Measurements from ENCODE around the gene ISM2.
"Not testable (repeated sequence)": the region's sequence is repeated elsewhere in the genome, so short reads cannot be mapped to it uniquely, and the experiment has no call there.

Gene ISM2

DNA sequence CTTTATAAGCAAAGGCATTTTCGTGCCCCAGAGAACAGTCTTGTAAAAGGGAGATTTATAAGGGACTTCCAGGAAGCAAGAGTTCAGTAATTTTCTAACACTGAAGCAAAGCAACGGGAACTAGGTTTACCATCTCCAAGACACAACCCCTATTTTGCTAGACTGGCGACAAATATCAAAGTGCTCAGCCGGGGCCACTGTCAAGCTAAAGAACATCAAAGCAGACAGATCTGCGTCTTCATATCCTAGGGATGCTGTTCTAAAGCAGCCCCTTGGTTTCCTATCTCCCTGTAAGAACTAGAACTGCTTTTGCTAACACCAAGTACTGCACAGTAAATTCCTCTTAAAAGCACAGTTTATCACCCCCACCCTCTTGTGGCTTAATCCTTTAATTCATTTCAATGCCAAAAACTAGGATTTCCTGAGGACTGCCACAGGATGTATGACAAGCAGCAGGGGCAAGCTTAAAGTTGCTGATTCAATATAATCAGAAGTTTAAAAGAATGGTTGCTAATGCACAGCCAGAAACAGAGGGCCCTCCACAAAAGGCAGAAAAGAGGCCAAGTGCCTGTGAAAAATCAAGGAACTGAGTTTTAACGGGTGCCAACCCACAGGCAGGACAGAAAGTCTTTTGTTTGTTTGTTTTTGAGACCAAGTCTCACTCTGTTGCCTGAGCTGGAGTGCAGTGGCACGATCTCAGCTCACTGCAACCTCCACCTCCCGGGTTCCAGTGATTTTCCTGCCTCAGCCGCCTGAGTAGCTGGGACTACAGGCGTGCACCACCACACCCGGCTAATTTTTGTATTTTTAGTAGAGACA, 44.0 kb upstream of the ISM2 start:
- no peak for DNase-seq (ENCODE audit: extremely low spot score)
- ChIA-PET CTCF (interaction anchor here (0.9 to 2.6 kb wide), 4 partner anchors 9 to 226 kb away, joined by 3 to 13 read pairs (median 4); no protein-coding TSS in a partner anchor), POLR2A (no interaction called here)
- TF ChIP-seq, protein P1, sequence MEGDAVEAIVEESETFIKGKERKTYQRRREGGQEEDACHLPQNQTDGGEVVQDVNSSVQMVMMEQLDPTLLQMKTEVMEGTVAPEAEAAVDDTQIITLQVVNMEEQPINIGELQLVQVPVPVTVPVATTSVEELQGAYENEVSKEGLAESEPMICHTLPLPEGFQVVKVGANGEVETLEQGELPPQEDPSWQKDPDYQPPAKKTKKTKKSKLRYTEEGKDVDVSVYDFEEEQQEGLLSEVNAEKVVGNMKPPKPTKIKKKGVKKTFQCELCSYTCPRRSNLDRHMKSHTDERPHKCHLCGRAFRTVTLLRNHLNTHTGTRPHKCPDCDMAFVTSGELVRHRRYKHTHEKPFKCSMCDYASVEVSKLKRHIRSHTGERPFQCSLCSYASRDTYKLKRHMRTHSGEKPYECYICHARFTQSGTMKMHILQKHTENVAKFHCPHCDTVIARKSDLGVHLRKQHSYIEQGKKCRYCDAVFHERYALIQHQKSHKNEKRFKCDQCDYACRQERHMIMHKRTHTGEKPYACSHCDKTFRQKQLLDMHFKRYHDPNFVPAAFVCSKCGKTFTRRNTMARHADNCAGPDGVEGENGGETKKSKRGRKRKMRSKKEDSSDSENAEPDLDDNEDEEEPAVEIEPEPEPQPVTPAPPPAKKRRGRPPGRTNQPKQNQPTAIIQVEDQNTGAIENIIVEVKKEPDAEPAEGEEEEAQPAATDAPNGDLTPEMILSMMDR (IDR thresholded peaks at IDR 0.05; ENCODE audit: control extremely low read depth, extremely low read depth, low read depth, missing control alignments) = no peak

DNA sequence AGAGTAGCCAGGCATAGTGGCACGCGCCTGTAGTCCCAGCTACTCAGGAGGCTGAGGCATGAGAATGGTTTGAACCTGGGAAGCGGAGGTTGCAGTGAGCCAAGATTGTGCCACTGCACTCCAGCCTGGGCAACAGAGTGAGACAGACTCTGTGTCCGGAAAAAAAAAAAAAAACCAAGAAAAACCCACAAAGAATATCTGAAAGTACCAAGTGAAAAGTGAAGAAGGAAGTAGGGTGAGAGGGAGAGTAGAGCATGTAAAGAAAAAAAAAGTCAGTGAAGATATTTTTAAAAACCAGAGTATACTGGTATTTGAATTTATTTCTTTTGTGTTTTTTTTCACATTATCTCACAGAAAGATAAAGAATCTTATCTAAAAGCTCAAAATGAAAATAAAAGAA, 43.3 kb upstream of the ISM2 start:
- ChIA-PET CTCF (interaction anchor here (1.1 to 2.6 kb wide), 3 partner anchors 10 to 226 kb away, joined by 3 to 13 read pairs (median 4); no protein-coding TSS in a partner anchor), POLR2A (no interaction called here)
- no peak for DNase-seq (ENCODE audit: extremely low spot score)
- TF ChIP-seq, protein P1 (IDR thresholded peaks at IDR 0.05; ENCODE audit: control extremely low read depth, extremely low read depth, low read depth, missing control alignments) = no peak

DNA sequence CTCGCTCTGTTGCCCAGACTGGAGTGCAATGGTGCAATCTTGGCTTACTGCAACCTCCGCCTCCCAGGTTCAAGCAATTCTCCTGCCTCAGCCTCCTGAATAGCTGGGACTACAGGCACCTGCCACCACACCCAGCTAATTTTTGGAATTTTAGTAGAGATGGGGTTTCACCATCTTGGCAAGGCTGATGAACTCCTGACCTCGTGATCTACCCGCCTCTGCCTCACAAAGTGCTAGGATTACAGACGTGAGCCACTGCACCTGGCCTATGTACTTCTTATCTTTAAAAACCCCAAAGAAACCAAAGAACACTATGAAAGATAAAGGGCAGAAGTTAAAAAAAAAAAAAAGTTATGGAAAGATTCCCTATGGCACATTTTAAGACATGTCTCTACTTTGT, 38.3 kb upstream of the ISM2 start:
- CTCF ChIA-PET; DNase-seq (ENCODE audit: extremely low spot score); POLR2A ChIA-PET: not testable (repeated sequence)

DNA sequence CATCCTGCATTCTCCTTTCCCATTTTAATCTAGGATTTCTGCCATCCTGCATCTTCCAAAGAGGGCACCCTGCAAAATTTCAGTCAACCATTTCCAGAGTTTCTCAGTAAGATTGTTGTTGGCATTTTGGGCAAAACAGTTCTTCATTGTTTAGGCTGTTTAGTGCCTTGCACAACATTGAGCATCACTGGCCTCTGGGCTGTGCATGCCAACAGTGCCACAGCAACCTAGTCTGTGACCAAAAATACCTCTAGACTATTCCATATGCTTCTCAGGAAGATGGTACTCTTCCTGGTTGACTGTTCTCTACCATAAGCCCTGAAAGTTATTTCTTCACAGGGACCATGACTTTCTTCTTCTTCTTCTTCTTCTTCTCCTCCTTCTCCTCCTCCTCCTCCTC, 32.5 kb upstream of the ISM2 start:
- DNase-seq (ENCODE audit: extremely low spot score) = no peak
- ChIA-PET POLR2A (no interaction called here), CTCF (interaction anchor here (1.2 to 1.4 kb wide), 3 partner anchors 14 to 21 kb away, joined by 3 to 5 read pairs (median 3); no protein-coding TSS in a partner anchor)
- TF ChIP-seq, protein P1 (IDR thresholded peaks at IDR 0.05; ENCODE audit: control extremely low read depth, extremely low read depth, low read depth, missing control alignments) = no peak

DNA sequence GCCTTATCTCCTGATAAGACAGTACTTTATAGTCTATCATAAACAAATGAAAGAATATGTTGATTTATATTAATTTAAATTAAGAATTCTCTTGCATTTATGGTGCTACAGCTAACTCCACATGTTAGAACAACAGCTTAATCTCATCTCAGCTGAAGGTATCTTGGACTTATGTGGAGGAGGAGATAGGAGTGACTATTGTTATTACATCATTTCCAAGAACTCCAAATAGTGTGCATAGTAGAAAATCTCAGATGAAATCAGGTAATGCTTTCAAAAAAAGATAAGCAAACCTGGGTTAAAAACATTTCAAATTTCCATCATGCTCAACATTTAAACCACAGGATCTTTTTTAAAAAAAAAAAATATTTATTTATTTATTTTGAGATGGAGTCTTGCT, 31.3 kb upstream of the ISM2 start:
- TF ChIP-seq, protein P1 (IDR thresholded peaks at IDR 0.05; ENCODE audit: control extremely low read depth, extremely low read depth, low read depth, missing control alignments) = no peak
- CTCF ChIA-PET = interaction anchor here (0.8 to 1.4 kb wide), 4 partner anchors 13 to 22 kb away, joined by 3 to 5 read pairs (median 3); no protein-coding TSS in a partner anchor
- no peak for DNase-seq (ENCODE audit: extremely low spot score)
- POLR2A ChIA-PET = no interaction called here

DNA sequence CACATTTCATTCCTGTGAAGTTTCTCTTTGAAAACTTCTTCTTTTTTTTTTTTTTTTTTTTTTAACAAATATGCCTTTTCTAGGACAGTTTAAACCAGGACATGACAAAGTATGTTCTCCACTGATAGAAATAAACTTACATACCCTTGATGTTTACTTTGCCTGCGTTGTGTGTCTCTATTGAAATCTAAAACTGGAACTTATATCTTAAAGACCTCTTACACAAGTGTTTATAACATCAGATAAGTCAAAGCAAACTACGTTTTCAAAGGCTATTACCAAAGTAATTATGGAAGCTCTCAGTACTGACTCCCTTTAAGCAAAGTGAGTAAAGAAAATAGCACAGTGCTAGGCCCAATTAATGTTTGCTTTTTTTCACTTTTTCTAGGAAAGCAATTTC, 30.6 kb upstream of the ISM2 start:
- ChIA-PET CTCF (interaction anchor here (1.3 kb wide), 1 partner anchor 21 kb away, joined by 4 read pairs; no protein-coding TSS in a partner anchor), POLR2A (interaction anchor here (0.6 kb wide), 1 partner anchor 61 kb away, joined by 5 read pairs; no protein-coding TSS in a partner anchor)
- DNase-seq (ENCODE audit: extremely low spot score) = no peak
- TF ChIP-seq, protein P1 (IDR thresholded peaks at IDR 0.05; ENCODE audit: control extremely low read depth, extremely low read depth, low read depth, missing control alignments) = no peak

DNA sequence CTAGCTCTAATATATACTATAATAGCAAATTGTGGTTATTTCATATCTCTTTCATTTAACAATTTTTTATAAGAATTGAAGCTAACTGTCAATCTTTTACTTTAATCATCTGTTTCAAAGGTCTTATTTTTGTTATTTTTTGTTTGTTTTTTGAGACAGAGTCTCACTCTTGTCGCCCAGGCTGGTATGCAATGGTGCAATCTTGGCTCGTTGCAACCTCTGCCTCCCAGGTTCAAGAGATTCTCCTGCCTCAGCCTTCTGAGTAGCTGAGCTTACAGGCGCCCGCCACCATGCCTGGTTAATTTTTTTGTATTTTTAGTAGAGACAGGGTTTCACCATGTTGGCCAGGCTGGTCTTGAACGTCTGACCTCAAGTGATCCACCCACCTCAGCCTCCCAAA, 30.1 kb upstream of the ISM2 start:
- POLR2A ChIA-PET = interaction anchor here (0.6 kb wide), 1 partner anchor 60 kb away, joined by 5 read pairs; no protein-coding TSS in a partner anchor
- DNase-seq (ENCODE audit: extremely low spot score) = not testable (repeated sequence)
- CTCF ChIA-PET = interaction anchor here (1.3 to 2.4 kb wide), 5 partner anchors 10 to 22 kb away, joined by 3 to 8 read pairs (median 3); no protein-coding TSS in a partner anchor
